SKM-1 treated with dmso at 0.1 percent for 144 hours (cell line): ENCODE data around the gene IDNK.

Experiments
- DNase-seq: peaks from one replicate; lab custom pipeline; 2025; ENCODE audit not compliant: unreplicated experiment; lab: John Stamatoyannopoulos, UW

Gene IDNK

GRCh38 chr9:83688921-83689320 is 66.0 kb downstream of the IDNK start:
- no peak for DNase-seq

GRCh38 chr9:83691492-83691891 is 68.5 kb downstream of the IDNK start:
- DNase-seq = no peak
